Stimulated activated CD8-positive, alpha-beta memory T cell treated with anti-CD3 and anti-CD28 coated beads, Interleukin-12 subunit alpha, Interleukin-12 subunit beta, amount 100 ng/mL, for 24 hours (primary cell): ENCODE data around the gene DYNC2I2.
A peak's percentile ranks its signal among the peaks of the same experiment; 100 is the strongest.
"Not testable (repeated sequence)": the region's sequence is repeated elsewhere in the genome, so short reads cannot be mapped to it uniquely, and the experiment has no call there.

Experiments used
- DNase-seq: peaks from one replicate; pipeline ENCODE4 v3.0.0-alpha.2; 2020; ENCODE audit errors: extremely low read depth

The DYNC2I2 gene

GRCh38 chr9:128656416-128657343 is at the start of gene DYNC2I2:
DYNC2I2 (minus strand) TSS chr9:128656847; CDS start chr9:128656726, 121 bp downstream.
- peak; percentile 93 for DNase-seq

GRCh38 chr9:128706045-128706444 is 49.4 kb upstream of the DYNC2I2 start:
- no peak for DNase-seq

- no peak for DNase-seq
Measured at GRCh38 chr9:128705051-128705965, 48.7 kb upstream of the DYNC2I2 start.

GRCh38 chr9:128704356-128704670 is 47.7 kb upstream of the DYNC2I2 start:
- no peak for DNase-seq

GRCh38 chr9:128703616-128704355 is 47.1 kb upstream of the DYNC2I2 start:
- no peak for DNase-seq

GRCh38 chr9:128702949-128703615 is 46.4 kb upstream of the DYNC2I2 start:
- no peak for DNase-seq

GRCh38 chr9:128702445-128702948 is 45.9 kb upstream of the DYNC2I2 start, which contains the start of gene PKN3:
PKN3 (plus strand) TSS chr9:128702503; CDS start chr9:128702916, 413 bp downstream.
- DNase-seq, result peak; percentile 67

- DNase-seq, result no peak
Measured at GRCh38 chr9:128701227-128701854, 44.7 kb upstream of the DYNC2I2 start.

- not testable (repeated sequence) for DNase-seq
Measured at GRCh38 chr9:128699096-128699795, 42.6 kb upstream of the DYNC2I2 start.

GRCh38 chr9:128696923-128697707 is 40.5 kb upstream of the DYNC2I2 start:
- DNase-seq, result no peak

GRCh38 chr9:128694344-128694743 is 37.7 kb upstream of the DYNC2I2 start:
- DNase-seq, result no peak

GRCh38 chr9:128693738-128694137 is 37.1 kb upstream of the DYNC2I2 start:
- not testable (repeated sequence) for DNase-seq

- no peak for DNase-seq
Measured at GRCh38 chr9:128690684-128691034, 34.0 kb upstream of the DYNC2I2 start.

GRCh38 chr9:128689820-128690683 is 33.4 kb upstream of the DYNC2I2 start:
- DNase-seq, result no peak

- DNase-seq, result no peak
Measured at GRCh38 chr9:128689293-128689774, 32.7 kb upstream of the DYNC2I2 start.

- peak; percentile 87 for DNase-seq
Measured at GRCh38 chr9:128688501-128689292, 32.0 kb upstream of the DYNC2I2 start, which contains the start of gene SET. SET (plus strand) TSS chr9:128689222; CDS start chr9:128689583, 361 bp downstream.

GRCh38 chr9:128687453-128687852 is 30.8 kb upstream of the DYNC2I2 start:
- no peak for DNase-seq
